ENCODE results near the gene PPP1R9A. TPM values are rescaled to one million over a fixed set of nuclear protein-coding genes. Genes with fewer than 3 reads are reported as not detected.

Gene PPP1R9A
- total RNA-seq, 1 donor from 2014 or later, result 9.6 TPM

- DNase-seq (ENCODE audit: low read depth in 2 of 2), result no peak
Observed at GRCh38 chr7:95317546-95317945, 410.2 kb downstream of the PPP1R9A start.

- no peak for DNase-seq (ENCODE audit: low read depth in 2 of 2)
Observed at GRCh38 chr7:95317966-95318365, 410.6 kb downstream of the PPP1R9A start.

GRCh38 chr7:95318501-95319100 is 411.2 kb downstream of the PPP1R9A start:
- no peak for DNase-seq (ENCODE audit: low read depth in 2 of 2)

- no peak for DNase-seq (ENCODE audit: low read depth in 2 of 2)
Observed at GRCh38 chr7:95319570-95319969, 412.2 kb downstream of the PPP1R9A start.

- no peak for DNase-seq (ENCODE audit: low read depth in 2 of 2)
Observed at GRCh38 chr7:95320651-95321050, 413.3 kb downstream of the PPP1R9A start.

GRCh38 chr7:95321720-95322119 is 414.3 kb downstream of the PPP1R9A start:
- no peak for DNase-seq (ENCODE audit: low read depth in 2 of 2)

GRCh38 chr7:95322396-95322795 is 415.0 kb downstream of the PPP1R9A start:
- DNase-seq (ENCODE audit: low read depth in 2 of 2), result no peak

GRCh38 chr7:95322854-95323253 is 415.5 kb downstream of the PPP1R9A start:
- no peak for DNase-seq (ENCODE audit: low read depth in 2 of 2)

- no peak for DNase-seq (ENCODE audit: low read depth in 2 of 2)
Observed at GRCh38 chr7:95323410-95324129, 416.2 kb downstream of the PPP1R9A start.

GRCh38 chr7:95324431-95324830 is 417.0 kb downstream of the PPP1R9A start, which contains the start of gene PON1:
PON1 (minus strand) TSS chr7:95324532; CDS start chr7:95324475, 57 bp downstream.
- DNase-seq (ENCODE audit: low read depth in 2 of 2), result no peak

- DNase-seq (ENCODE audit: low read depth in 2 of 2), result no peak
Observed at GRCh38 chr7:95327356-95327755, 420.0 kb downstream of the PPP1R9A start.

GRCh38 chr7:95330204-95330960 is 423.0 kb downstream of the PPP1R9A start:
- DNase-seq (ENCODE audit: low read depth in 2 of 2), result no peak

- DNase-seq (ENCODE audit: low read depth in 2 of 2), result no peak
Observed at GRCh38 chr7:95330961-95331337, 423.6 kb downstream of the PPP1R9A start.

GRCh38 chr7:95334447-95334846 is 427.1 kb downstream of the PPP1R9A start:
- DNase-seq (ENCODE audit: low read depth in 2 of 2), result no peak

- DNase-seq (ENCODE audit: low read depth in 2 of 2), result no peak
Observed at GRCh38 chr7:95335093-95335492, 427.7 kb downstream of the PPP1R9A start.

GRCh38 chr7:95338832-95339231 is 431.4 kb downstream of the PPP1R9A start:
- no peak for DNase-seq (ENCODE audit: low read depth in 2 of 2)

- no peak for DNase-seq (ENCODE audit: low read depth in 2 of 2)
Observed at GRCh38 chr7:95340491-95340890, 433.1 kb downstream of the PPP1R9A start.

GRCh38 chr7:95342029-95342428 is 434.6 kb downstream of the PPP1R9A start:
- no peak for DNase-seq (ENCODE audit: low read depth in 2 of 2)

- DNase-seq (ENCODE audit: low read depth in 2 of 2), result no peak
Observed at GRCh38 chr7:95342642-95343307, 435.4 kb downstream of the PPP1R9A start.
